Subcutaneous abdominal adipose tissue (tissue), 5 donors: ENCODE data around the gene RBL1.

Experiments used
- H3K27ac ChIP-seq: one replicate; pipeline ENCODE4 v1.7.0; 2013; ENCODE audit warnings: low read depth, mild to moderate bottlenecking, inconsistent platforms, low read length, moderate library complexity
- H3K27me3 ChIP-seq, 5 donors: one replicate each; pipeline ENCODE4 v1.7.0; 2013; ENCODE audit warnings: low read length in 5 of 5, inconsistent platforms in 1 of 5; ENCODE audit not compliant: control insufficient read depth in 5 of 5, insufficient read depth in 4 of 5
- H3K36me3 ChIP-seq, 5 donors: one replicate each; pipeline ENCODE4 v1.7.0; 2013; ENCODE audit warnings: low read length in 5 of 5; ENCODE audit not compliant: control insufficient read depth in 5 of 5, insufficient read depth in 5 of 5
- H3K4me1 ChIP-seq, 5 donors: one replicate each; pipeline ENCODE4 v1.7.0; 2013; ENCODE audit warnings: low read length in 5 of 5, mild to moderate bottlenecking in 3 of 5, moderate library complexity in 1 of 5; ENCODE audit not compliant: control insufficient read depth in 5 of 5, insufficient read depth in 5 of 5
- H3K4me3 ChIP-seq, 5 donors: one replicate each; pipeline ENCODE4 v1.7.0; 2013; ENCODE audit warnings: low read length in 5 of 5, low read depth in 1 of 5
- H3K9ac ChIP-seq, 5 donors: one replicate each; pipeline ENCODE4 v1.7.0; 2013; ENCODE audit warnings: low read length in 5 of 5, mild to moderate bottlenecking in 4 of 5, moderate library complexity in 3 of 5
- H3K9me3 ChIP-seq, 5 donors: one replicate each; pipeline ENCODE4 v1.7.0; 2013; ENCODE audit warnings: low read length in 5 of 5; ENCODE audit not compliant: control insufficient read depth in 5 of 5
- donor health status: healthy.
- donor health status: healthy.
- donor health status: healthy.
- donor health status: healthy.
- donor health status: healthy.

RBL1 gene

DNA sequence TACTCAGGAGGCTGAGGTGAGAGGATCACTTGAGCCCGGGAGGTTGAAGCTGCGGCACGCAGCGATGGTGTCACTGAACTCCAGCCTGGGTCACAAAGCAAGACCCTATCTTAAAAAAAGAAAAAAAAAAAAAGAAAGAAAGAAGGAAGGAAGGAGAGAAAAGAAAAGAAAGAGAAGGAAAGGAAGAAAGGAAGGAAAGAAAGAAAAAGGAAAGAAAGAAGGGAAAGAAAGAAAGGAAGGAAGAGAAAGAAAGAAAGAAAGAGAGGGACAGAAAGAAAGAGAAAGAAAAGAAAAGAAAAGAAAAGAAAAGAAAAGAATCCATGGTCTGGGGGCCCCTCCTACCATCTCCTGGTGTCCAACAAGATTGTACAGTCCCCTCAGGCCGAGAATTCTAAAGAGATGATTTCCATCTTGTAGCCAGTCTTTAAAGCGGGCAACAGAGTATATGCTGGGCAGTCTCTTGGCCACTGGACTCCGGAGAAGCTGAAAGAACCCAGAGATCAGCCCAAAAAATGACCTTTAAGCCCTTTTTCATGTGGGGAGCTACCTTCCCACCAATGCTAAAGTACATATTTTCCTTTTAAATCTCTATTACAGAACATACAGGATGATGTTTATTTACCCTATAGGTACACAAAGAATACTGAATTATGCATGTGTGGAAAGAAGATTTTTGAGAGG lies 23.7 kb upstream of the RBL1 start:
- H3K4me1 ChIP-seq: no peaks in the 10 kb centered on the region

GRCh38 chr20:37114012-37114411 lies 18.2 kb upstream of the RBL1 start:
- Histone ChIP-seq H3K4me3 (no peak overlapping the region), H3K9me3 (no peaks in the 10 kb centered on the region), H3K27ac (no peak overlapping the region), H3K27me3 (no peaks in the 10 kb centered on the region), H3K9ac (no peak overlapping the region), H3K36me3 (peaks cover 0 to 6% (median 0%) of the 10 kb centered on the region in 5 donors), H3K4me1 (no peaks in the 10 kb centered on the region)

More for the DNA sequence above, 23.7 kb upstream of the RBL1 start:
- H3K9ac ChIP-seq: no peak overlapping the region
- no peaks in the 10 kb centered on the region for H3K27me3 ChIP-seq
- H3K27ac ChIP-seq: no peak overlapping the region
- H3K36me3 ChIP-seq: peaks cover 0 to 2% (median 0%) of the 10 kb centered on the region in 5 donors
- no peak overlapping the region for H3K4me3 ChIP-seq
- H3K9me3 ChIP-seq: no peaks in the 10 kb centered on the region

GRCh38 chr20:37111926-37112455 lies 16.2 kb upstream of the RBL1 start:
- Histone ChIP-seq H3K36me3 (peaks cover 0 to 6% (median 0%) of the 10 kb centered on the region in 5 donors), H3K27ac (no peak overlapping the region), H3K4me3 (no peak overlapping the region), H3K27me3 (no peaks in the 10 kb centered on the region), H3K9ac (no peak overlapping the region), H3K9me3 (no peaks in the 10 kb centered on the region), H3K4me1 (no peaks in the 10 kb centered on the region)

DNA sequence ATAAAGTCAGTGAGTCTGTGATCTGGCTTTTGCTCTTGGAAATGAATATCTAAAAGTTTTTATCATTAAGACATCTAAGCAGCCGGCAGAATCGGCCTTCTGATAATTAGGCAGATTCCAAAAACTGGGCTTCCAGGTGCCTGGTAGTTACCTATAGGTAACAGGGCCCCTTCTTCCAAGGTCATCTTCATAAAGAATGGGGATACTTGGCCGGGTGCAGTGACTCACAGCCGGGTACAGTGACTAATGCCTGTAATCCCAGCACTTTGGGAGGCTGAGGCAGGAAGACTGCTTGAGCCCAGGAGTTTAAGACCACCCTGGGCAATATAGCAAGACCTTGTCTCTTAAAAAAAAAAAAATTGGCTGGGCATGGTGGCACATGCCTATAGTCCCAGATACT lies 12.9 kb upstream of the RBL1 start:
- Histone ChIP-seq H3K36me3 (peaks cover 0 to 6% (median 0%) of the 10 kb centered on the region in 5 donors), H3K27ac (no peak overlapping the region), H3K9ac (no peak overlapping the region), H3K9me3 (no peaks in the 10 kb centered on the region), H3K27me3 (no peaks in the 10 kb centered on the region), H3K4me3 (no peak overlapping the region), H3K4me1 (no peaks in the 10 kb centered on the region)

DNA sequence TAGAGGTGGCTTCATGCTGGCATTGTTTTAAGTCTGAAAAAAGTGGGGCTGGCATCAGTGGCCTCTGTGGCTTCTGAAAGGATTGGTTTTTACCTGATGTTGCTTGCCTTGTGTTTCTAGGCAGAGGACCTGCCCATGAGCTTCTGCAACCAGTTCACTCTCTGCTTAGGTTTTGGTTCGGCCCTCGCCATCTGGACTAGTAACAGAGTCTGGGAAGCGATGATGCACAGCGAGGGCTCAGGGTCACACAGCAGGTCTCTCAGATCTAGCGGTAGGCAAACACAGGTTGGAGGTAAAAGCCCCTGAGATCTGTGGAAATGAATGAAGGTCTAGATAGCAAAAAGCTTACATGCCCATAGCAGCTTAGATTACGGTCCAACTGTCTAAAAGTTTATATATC lies 6.8 kb upstream of the RBL1 start:
- Histone ChIP-seq H3K9ac (no peak overlapping the region), H3K27me3 (no peaks in the 10 kb centered on the region), H3K4me1 (no peaks in the 10 kb centered on the region), H3K27ac (no peak overlapping the region), H3K4me3 (no peak overlapping the region), H3K9me3 (no peaks in the 10 kb centered on the region), H3K36me3 (peaks cover 0 to 3% (median 0%) of the 10 kb centered on the region in 5 donors)

- Histone ChIP-seq H3K27ac (no peak overlapping the region), H3K4me3 (peak overlapping the region; percentile 56 to 99 (median 92)), H3K4me1 (peaks cover 4 to 20% (median 16%) of the 10 kb centered on the region in 5 donors), H3K27me3 (no peaks in the 10 kb centered on the region), H3K36me3 (no peaks in the 10 kb centered on the region), H3K9me3 (no peaks in the 10 kb centered on the region), H3K9ac (peak overlapping the region in 3 of 5 donors; percentile 69 to 87 (median 86))
Observed at GRCh38 chr20:37096415-37097041, 731 bp upstream of the RBL1 start.

DNA sequence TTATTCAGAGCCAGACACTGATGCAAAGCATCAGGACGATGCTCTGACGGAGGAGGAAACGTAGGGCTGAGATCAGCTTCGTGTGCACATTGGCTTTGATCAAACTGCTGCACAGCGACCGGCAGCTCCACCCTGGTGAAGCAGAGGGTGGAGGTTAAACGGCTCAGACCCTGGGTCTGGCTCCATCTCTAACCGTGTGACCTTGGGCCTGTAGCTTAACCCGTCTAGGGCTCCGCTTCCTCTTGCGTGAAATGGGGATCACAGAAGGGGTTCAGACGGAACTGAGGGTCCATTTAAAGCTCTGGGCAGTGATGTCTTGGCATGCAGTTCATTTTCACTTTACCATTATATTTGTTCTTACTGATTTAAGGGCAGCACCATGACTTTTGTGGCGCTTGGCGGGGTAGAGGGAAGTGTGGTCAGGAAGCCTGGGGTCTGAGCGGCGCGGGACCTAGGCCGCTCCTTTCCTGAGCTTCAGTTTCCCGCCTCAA lies 644 bp downstream of the RBL1 start:
- Histone ChIP-seq H3K27me3 (no peaks in the 10 kb centered on the region), H3K27ac (peak overlapping the region; percentile 30), H3K4me1 (peaks cover 4 to 20% (median 16%) of the 10 kb centered on the region in 5 donors)

GRCh38 chr20:37090407-37090806 lies 5.4 kb downstream of the RBL1 start:
- no peak overlapping the region for H3K9ac ChIP-seq
- no peak overlapping the region for H3K27ac ChIP-seq
- H3K4me1 ChIP-seq: peaks cover 4 to 12% (median 8%) of the 10 kb centered on the region in 5 donors
- peaks cover 0 to 3% (median 0%) of the 10 kb centered on the region in 5 donors for H3K36me3 ChIP-seq
- H3K4me3 ChIP-seq: no peak overlapping the region
- H3K9me3 ChIP-seq: no peaks in the 10 kb centered on the region
- H3K27me3 ChIP-seq: no peaks in the 10 kb centered on the region

More for the DNA sequence above, 644 bp downstream of the RBL1 start:
- H3K9ac ChIP-seq: peak overlapping the region; percentile 59 to 95 (median 86)
- H3K4me3 ChIP-seq: peak overlapping the region; percentile 87 to 99 (median 92)
- H3K36me3 ChIP-seq: peaks cover 0 to 3% (median 0%) of the 10 kb centered on the region in 5 donors
- H3K9me3 ChIP-seq: no peaks in the 10 kb centered on the region

GRCh38 chr20:37081717-37082289 lies 14.0 kb downstream of the RBL1 start:
- peaks cover 0 to 8% (median 0%) of the 10 kb centered on the region in 5 donors for H3K4me1 ChIP-seq
- no peaks in the 10 kb centered on the region for H3K9me3 ChIP-seq
- no peaks in the 10 kb centered on the region for H3K27me3 ChIP-seq
- H3K4me3 ChIP-seq: no peak overlapping the region
- H3K36me3 ChIP-seq: peaks cover 0 to 7% (median 2%) of the 10 kb centered on the region in 5 donors
- H3K27ac ChIP-seq: no peak overlapping the region
- peak overlapping the region in 1 of 5 donors; percentile 26 for H3K9ac ChIP-seq

DNA sequence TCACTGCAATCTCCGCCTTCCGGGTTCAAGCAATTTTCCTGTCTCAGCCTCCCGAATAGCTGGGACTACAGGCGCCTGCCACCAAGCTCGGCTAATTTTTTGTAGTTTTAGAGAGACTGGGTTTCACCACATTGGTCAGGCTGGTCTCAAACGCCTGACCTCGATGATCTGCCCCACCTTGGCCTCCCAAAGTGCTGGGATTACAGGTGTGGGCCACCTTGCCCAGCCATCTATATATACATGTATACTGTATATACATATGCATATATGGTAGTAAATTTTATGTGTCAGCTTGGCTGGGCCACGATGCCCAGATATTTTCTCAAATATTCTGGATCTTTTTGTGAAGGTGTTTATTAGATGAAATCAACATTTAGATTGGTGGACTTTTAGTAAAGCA lies 18.8 kb downstream of the RBL1 start:
- H3K9me3 ChIP-seq: peaks cover 0 to 3% (median 0%) of the 10 kb centered on the region in 5 donors
- H3K4me1 ChIP-seq: peaks cover 0 to 8% (median 0%) of the 10 kb centered on the region in 5 donors
- peaks cover 0 to 2% (median under 1%) of the 10 kb centered on the region in 5 donors for H3K36me3 ChIP-seq
- no peak overlapping the region for H3K4me3 ChIP-seq
- no peak overlapping the region for H3K27ac ChIP-seq
- H3K27me3 ChIP-seq: no peaks in the 10 kb centered on the region
- H3K9ac ChIP-seq: no peak overlapping the region
